Renal pelvis (tissue), 4 donors: ENCODE data around the gene TBX3. TPM values are rescaled to one million over a fixed set of nuclear protein-coding genes. Genes with fewer than 3 reads are reported as not detected.

Experiments used
- DNase-seq: peaks from one replicate; pipeline ENCODE4 v3.0.0-alpha.2; 2013
- polyA plus RNA-seq, 3 donors: library from polyadenylated mRNA; unstranded; fragments of 120-200 nt; gene quantifications; one replicate each; pipeline ENCODE4 v1.2.1, GENCODE V29; 2013; ENCODE audit not compliant: insufficient read length in 3 of 3

Gene TBX3
- polyA plus RNA-seq, 3 donors, result 74.4 to 86.6 (median 77.6) TPM

DNA sequence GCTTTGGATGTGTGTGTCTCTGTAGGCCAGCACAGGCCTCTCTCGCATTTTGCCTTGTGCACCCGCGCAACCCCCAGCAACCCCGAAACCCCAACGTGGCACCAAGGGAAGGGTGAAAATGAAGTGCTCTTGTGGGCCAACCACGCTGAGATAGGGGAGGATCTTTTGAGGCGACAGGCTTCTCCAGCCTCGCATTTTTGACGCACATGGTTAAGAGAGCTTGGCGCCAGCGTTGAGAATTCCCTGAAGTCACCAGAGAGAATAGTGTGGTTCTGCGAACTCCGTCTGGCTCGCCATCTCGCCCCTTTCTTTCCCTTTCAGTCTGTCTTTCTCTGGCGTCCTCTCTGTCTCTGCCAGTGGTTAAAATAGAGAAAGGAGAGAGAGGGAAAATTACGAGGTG is 1.9 kb upstream of the TBX3 start:
- DNase-seq, result no peak

DNA sequence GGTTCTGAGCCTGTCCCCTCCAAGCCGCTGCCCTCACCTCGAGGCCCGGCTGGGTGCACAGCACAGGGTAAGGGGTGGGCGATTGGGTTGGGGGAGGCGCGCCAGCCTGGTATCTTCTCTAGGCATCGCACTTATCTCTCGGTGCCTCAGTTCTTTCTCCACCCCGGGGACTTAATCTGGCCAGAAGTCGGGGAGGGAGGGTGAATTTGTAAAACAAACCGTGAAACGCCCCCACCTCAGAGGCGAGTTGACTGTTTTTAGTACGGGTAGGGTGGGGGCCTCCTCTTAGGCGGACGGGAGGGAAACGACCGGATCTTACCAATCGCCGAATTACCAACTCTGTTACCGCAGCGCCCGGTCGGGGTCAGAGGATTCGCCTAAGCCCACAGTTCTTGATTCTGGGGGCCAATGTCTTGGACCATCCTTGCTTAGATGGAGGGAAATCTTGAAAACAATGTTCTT is 1.4 kb upstream of the TBX3 start:
- no peak for DNase-seq

DNA sequence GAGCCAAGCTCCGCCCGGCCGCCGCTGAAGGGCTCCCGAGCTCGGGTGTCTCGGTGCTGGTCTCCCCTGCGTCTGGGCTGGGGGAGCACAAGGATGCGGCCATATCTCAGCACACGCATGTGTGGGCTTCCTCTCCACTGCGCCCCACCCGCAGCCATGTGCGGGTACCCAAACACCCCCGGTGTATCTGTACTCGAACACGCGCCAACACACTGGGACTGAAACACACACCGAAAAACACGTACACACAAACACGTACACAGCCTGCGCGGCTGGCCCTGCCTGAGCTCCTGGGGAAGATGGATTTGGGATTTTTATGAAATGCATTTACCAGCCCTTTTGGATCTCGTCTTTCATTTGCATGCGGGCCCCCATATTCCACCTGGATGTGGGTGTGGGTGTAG is 897 bp upstream of the TBX3 start:
- DNase-seq, result no peak

DNA sequence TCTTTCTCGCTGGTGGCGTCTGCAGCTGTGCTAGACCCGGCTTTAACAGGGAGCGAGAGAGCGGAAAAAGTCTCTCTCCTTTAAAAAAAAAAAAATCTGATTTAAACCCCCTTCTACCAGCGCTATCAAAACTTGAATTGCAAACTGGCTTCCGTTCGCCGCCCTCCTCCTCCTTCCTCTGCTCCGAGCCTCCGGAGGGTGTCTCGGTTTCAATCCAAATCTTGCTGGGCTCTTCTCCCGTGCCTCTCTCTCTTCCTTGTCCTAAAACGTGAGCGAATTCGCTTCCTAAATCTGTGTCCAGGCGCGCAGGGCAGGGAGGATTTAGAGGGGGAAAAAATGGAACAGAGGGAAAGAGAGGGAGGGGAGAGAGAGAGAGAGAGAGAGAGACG is 272 bp downstream of the TBX3 start:
- no peak for DNase-seq

DNA sequence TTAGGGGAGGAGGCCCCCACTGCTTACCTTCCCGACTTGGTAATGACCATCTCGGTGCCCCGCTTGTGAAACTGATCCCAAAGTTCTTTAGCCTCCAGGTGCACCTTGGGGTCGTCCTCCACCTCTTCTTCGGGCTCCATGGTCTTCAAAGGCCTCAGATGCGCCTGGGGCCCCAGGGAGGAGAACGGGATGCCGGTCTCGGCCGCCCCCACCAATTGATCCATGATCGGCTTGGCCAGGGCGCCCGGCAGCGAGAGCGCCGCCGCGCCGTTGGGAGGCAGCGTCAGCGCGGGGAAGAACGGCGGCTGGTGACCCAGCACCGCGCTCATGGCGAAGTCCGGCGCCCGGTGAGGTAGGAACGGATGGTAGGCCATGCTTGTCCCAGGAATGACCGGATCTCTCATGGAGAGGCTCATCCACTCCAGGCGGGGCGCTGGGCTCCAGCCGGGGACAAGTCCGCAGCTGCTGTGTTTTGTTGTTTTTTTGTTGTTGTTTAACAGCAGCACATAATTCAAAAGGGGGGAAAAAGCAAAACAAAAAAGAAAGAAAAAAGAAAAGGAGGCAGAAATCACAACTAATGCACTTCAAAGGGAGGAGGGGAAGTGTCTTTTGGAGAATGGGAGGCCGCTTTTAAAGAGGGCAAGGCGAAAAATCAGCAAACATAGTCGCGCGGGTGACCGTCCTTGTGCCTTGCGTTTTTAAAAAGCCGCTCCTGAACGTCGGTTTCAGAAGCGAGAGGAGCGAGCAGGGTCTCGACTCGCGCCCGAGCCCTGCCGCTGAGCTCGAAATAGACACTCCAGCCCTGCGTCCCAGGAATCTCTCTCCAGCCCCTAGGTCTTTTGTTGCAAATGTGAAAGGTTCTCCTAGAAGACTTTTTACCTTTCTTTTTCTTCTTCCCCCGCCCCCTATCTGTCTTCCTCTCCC is 928 bp downstream of the TBX3 start:
- DNase-seq, result no peak

DNA sequence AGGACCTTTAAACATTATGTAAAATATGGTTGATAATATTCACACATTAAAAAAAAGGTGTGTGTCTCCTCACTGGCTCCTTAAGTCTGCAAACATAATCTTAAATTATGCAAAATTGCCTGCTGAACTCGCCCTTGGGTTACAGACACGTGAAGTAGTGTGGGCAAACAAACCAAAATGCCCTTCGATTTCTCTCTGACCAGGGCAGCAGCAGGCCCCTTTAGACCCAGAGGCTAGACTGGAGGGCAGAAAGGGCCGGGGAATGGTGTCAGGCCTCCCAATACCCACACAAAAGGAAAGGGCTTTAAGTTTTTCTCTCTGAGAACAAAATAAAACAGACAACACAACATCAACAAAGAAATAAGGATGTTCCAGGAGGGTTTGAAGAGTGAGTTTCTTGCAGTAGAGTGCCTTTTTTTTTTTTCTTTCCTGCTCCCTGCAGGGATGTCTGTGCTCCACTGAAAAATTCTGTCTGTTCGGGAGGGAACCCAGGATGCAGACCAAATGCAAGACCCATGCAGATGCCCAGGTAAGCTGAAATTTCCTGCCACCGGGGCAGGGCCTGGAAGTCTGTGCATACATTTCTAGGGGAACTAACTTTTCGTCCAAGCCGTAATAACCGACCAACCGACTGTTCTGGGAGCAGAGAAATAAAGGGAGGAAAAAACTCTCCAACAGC is 1.7 kb downstream of the TBX3 start:
- no peak for DNase-seq

DNA sequence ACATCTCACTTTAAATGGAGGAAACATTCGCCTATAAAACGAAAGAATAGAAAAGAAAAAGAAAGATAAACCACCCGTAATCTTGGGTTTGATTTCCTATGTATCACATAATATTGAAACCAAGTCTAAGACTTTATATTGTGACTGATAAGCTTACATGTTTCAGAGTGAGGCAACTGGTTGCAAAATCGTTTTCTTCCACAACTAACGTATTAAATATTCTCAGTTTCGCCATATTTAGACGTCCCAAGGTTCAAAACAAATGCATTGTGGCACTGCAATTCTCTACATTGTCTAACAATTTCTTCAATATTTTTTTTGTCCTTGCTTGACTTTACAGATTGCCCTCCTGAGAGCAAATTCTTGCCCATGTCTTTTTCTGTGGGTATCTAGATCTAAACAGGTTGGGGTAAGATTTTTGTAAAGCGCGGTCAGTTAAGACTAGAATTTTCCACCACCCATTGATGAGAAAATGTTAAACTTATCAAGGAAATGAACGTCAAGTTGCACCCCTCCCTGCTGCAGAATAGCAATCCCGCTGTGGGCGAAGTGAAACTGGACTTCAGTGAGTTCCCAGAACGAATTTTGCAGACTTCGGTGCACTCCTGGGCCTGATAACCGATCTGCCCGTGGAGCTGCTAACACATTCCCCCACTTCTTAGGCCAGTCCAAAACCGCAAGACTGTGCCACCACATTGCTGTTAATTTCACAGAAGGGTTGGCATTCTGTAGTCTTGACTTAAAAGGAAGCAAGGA is 2.7 kb downstream of the TBX3 start:
- DNase-seq, result no peak

DNA sequence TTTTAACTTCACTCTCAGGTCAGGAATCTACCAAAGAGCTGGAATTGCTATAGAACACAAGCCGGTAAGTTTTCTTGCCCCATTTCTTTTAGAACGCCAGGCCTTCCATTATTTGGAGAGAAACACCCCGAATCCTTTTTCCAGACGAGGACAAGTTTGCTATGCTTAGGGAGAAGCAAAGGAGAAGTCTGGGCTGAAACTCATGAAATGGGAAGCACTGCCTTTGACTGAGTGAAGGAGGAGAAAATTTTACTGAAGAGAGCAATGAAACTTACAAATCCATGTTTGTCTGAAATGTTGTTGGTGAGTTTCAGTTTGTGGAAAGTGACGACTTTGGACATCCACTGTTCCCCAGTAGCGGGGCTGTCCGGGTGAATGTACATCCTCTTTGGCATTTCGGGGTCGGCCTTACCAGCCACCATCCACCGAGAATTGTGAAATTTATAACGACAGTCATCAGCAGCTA is 3.3 kb downstream of the TBX3 start:
- DNase-seq, result no peak

DNA sequence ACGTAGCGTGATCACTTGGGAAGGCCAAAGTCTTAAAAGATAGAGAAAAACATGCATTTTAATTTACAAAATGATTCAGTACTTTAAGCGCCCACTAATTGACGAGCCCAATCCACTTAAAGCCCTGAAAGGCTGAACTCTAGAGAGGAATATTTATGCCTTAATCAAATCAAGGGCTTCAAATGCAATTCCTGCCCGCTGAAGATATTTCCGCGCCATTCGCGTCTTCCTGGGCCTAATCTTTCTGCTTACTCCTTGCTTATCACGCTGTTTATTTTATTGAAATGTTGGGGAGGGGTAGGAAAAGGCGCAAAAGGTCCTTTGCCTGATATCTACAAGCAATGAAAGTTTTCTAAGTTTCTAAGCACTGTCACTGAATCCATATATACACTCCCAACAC is 4.0 kb downstream of the TBX3 start:
- DNase-seq, result no peak

DNA sequence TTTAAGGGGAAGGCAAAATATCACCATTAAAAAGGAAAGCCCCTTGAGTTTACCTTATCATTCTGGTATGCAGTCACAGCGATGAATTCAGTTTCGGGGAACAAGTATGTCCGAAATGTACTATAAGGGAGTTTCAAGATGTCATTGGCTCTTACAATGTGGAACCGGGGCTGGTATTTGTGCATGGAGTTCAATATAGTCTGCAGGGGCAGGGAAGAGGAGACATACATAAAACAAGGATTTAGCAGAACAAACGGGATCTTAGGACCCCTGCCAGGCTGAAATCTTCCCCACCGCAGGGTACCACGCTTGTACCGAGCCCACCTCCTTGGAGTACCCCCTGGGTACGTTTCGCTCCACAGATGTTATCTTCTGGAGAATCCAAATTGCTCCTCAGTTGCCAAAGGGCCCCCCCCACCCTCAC is 4.5 kb downstream of the TBX3 start:
- DNase-seq, result no peak

DNA sequence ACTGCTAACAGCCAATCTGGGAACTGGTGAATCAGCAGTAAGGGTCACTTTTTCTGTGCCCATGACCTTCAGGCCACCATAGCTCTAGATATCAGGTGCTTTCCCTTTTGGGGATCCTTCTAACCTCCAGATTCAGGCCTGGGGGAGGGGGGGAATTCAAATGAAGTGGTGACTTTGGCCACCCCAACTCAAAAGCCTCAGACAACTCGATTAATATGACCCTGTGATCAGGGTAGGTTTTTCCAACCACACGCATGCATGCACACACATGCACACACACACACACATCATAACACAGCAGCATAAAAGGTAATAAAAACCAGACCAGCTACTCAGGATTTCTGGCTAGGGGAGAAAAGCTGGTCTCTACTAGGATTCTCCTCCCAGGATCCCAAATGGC is 5.3 kb downstream of the TBX3 start:
- no peak for DNase-seq

DNA sequence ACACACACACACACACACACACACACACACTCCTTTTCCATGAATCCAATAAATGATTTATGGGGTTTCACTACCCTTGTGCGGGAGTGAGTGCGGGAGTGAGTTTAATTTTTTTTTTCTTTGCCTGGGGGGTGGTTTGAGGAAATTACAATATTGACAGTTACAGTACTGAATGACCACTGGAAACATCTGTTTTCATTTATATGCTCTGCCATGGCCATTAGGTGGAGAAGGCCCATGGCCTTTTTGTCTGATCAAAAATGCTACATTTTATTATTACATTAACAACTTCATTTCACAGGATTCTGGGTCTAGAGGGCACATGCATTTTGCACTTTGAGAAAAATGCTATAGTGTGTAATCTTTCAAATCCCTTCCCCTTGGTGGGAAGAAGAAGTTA is 5.9 kb downstream of the TBX3 start:
- no peak for DNase-seq

DNA sequence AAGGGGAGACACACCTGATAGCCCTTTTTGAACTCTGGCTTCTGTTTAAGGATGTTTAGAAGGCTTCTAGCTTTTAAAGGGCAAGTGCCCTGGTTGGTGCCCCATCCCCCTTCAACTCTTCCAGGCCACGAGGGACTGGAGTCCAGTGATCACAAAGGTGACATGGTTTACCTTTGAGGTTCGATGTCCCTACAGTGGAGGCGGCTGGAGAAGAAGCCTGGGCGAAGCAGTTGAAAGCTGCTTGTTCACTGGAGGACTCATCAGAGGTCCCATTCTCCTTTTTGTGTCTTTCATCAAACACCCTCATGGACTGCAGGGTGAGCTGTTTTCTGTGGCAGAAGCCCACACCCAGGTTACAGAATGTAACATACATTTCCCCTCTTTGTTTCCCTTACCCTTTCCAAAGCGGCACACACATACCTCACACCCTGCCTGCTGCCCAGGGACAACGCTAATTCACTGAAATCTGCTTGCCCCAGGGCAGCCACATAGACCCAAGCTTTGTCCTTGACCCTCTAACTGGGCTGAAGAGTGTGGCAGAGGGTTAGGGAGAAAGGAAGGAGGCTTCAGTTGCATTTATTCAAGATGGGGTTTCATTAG is 7.7 kb downstream of the TBX3 start:
- no peak for DNase-seq

DNA sequence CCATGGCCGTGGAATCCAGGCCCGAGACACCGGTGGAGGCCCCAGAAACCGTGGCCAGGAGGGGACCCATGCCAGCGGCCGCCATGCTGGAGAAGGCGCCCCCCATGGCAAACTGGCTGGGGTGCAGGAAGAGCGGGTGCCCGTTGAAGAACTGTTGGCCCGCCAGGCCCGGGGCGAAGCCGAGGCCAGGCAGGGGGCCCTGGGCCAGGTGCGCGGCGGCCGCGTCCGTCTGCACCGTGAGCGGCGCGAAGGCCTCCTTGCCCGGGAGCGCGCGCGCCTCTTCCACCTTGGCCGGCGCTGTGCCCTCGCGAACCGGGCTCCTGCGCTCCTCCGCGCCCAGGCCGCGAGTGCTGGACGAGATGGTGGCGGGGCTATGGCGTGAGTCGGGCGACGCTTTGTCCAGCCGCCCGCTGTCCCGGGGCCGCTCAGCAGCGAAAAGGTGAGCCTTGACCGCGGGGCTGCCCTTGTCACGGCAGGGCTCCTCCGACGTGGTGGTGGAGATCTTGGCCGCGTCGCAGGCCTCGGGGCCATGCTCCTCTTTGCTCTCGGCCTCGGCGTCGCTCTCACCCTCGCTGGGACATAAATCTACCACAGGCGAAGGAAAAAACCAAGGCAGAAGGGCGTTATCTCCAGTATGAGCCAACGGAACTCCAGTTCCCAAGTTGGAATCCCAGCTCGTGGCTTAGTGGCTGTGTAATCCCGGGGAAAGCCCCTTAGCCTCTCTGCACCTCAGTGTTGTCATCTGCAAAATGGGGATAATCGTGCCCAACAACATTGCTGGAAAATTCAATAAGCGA is 9.5 kb downstream of the TBX3 start:
- no peak for DNase-seq

DNA sequence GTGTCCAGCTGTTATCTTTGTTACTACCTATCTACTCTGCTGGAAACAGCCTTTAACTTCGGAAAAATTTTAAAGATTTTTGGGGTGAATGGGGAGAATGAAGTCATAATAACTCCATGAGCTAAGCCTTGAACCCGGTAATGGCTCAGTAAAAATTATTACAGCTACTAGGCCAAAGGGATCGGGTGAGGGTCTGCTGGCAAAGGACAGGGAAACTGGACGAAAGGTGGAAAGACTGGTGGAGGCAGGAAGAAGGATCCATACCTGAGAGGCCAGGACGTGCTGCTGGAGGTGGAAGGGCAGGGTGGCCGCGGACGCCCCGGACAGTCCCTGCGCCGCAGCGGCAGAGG is 10.1 kb downstream of the TBX3 start:
- no peak for DNase-seq

DNA sequence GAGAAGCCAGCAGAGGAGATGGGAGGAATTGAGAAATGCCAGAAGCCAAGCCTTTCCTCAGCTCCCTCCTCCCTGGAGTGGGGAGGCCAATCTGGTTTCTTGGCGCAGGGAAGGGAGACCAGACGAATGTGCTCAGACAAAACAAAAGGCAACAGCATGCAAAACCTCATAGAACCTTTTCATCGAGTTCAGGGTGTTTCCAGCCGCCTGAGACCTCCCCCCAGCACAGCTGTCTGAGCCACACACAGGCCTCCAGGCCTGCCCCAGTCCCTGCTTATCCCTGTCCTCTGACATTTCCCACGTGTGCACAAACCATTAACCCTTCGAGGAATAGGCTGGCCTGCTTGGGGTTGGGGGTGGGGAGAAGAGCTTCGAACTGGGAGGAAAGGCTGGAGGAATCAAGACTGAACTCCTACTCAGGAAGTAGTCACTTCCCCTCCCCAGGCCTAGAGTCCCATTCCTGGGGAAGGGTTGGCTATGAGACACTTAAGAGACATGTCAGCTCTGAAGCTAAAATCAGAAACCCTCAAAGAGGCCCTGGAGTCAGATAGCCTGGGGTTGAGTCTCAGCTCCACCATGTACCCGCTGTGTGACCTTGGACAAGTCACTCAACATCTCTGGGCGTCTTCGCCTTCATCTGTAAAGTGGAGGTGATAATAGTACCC is 10.7 kb downstream of the TBX3 start:
- no peak for DNase-seq

DNA sequence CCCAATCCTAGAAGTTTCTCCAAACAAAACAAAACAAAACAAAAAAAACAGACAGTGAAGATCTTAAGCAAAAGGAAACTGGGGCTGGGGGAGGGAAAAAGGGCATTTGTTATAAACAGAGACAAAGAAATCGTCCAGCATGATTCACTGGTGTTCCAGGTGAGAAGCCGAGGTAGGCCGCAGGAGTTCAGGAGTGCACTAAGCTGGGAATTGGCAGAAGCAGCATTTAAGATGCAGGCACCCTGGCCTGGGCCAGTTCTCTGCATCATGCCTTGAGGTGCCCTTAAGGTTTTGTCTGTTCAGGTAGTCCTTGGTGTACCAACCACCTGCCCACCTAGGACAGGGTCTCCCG is 11.2 kb downstream of the TBX3 start:
- DNase-seq, result no peak

DNA sequence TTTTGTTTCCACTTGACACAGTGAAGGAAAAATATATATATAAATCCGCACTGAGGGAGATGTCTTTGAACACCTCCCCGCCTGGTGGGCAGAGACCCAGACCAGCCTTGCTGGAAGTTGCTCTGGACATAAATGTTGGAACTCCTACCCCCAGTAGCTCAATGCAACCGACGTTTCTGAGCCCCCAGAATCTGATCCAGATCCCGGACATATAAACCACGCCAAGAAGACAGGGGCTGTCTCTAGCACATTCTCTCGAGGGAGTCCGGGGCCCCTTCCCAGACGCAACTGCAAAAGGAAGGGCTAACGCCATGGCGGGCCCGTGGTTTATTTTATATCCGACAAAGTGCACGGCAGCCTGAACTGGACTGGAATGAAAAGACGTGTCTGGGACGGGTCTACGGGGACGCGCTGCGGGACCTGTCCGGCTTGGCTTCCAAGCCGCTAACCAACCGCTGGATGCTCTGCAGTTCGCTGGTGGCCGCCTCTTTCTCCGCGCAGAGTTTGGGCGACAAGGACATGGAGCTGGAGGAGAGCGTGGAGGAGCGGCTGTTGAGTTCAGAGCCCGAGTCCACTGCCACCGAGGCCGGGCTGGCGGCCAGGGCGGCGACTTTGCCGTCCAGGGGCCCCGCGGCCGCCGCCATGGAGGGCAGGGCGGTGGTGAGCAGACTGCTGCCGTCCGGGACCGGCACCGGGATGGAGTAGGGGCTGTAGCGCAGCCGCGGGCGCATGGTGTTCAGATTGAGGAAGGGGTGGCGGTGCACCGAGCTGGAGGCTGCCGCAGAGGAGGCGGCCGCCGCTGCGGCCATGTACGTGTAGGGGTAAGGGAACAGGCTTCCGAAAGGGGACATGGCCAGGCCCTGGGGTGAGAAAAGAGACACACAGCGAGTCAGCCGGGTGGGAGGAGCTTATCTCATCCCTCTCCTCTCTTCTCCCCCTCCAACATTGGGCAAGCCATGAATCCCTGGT is 12.2 kb downstream of the TBX3 start:
- no peak for DNase-seq

DNA sequence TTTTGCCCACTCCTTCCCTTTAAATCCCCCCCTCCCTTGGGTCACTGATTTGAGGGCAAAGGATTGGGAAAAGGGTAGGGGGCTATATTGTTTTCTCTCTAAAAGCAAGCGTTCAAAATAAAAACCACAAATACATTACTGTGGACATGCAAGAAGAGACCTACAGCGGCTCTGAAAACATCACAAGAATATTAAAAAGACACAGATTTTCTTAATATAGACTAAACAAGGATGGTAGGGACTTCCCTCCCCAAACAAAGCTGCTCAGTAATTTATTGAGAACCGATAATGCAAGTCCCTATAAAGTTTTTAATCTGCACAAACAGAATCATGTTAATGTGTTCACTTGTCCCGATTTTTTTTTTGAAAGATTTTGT is 12.9 kb downstream of the TBX3 start:
- DNase-seq, result no peak
